ENCODE measurements around the gene EYS. TPM values are rescaled to one million over a fixed set of nuclear protein-coding genes. Genes with fewer than 3 reads are reported as not detected.

The EYS gene
- total and polyA plus RNA-seq, 4 donors: 0.53 to 4.5 (median 2.4) TPM

DNA sequence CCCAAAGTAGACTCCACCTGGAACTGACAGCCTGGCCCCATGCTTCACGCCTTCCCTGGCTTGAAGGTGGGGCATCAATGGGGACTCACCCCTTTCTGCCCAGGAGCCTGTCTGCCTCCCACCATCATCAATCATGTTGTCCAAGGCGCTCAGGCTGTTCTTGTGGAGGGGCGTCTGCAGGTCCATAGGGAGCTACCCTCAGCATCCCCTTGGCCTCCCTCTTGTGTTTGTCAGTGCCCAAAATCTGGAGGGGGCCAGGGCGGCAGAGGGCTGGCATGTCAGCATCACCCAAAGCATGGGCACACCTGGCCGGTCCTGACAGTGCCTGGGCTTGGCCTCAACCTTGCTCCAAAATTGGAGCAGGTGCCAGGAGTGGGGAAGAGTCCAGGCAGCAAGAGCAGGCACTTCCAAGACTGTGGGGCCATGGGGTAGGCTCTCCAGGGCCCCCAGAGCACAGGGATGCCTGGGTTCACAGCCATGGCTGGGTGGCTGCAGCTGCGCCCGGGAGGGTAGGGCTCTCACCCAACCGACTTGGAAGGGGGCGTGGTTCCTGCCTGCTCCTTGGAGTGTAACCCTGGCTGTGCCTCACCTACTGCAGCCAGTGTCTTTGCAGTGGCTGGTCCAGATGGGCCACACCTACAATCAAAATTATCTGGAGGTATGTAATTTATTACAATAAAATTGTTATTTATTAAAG lies 903.4 kb downstream of the EYS start:
- Histone ChIP-seq H3K4me1 (ENCODE audit: control insufficient read depth, insufficient read depth, low read length) (no peaks in the 10 kb centered on the region), H3K9me3 (ENCODE audit: control insufficient read depth, insufficient read depth, low read length) (no peaks in the 10 kb centered on the region), H3K4me3 (ENCODE audit: low read depth, low read length) (no peak overlapping the region), H3K27ac (ENCODE audit: low read depth, low read length) (no peak overlapping the region), H3K36me3 (ENCODE audit: control insufficient read depth, insufficient read depth, low read length) (no peaks in the 10 kb centered on the region), H3K27me3 (ENCODE audit: control insufficient read depth, insufficient read depth, low read length) (no peaks in the 10 kb centered on the region)
- WGBS (ENCODE audit: insufficient coverage): 88% methylated on average over 5 of the region's 9 CpGs
- no peak for DNase-seq (ENCODE audit: low read depth in 4 of 6, low spot score in 6 of 6)

DNA sequence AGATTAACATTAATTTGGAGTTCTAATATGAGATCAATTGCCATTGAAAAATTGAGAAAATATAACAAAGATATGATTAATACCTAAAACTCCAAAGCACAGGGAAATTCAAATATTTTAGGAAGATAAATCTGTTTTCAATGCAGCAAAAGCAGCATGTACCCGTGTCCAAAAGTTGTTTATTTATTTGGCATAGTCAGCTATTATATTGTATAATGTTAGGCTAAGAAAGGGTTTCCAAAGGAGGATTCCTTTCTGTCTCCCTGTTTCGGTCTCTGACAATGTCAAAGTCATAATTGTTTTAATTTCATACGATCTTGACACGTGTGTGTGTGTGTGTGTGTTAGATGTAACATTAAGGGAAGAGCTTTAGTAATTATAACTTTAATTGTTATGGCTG lies 914.5 kb downstream of the EYS start:
- no peaks in the 10 kb centered on the region for H3K4me1 ChIP-seq (ENCODE audit: control insufficient read depth, insufficient read depth, low read length)
- H3K27ac ChIP-seq (ENCODE audit: low read depth, low read length): no peak overlapping the region
- H3K27me3 ChIP-seq (ENCODE audit: control insufficient read depth, insufficient read depth, low read length): no peaks in the 10 kb centered on the region
- no peak overlapping the region for H3K4me3 ChIP-seq (ENCODE audit: low read depth, low read length)
- no peak for DNase-seq (ENCODE audit: low read depth in 4 of 6, low spot score in 6 of 6)
- no peaks in the 10 kb centered on the region for H3K36me3 ChIP-seq (ENCODE audit: control insufficient read depth, insufficient read depth, low read length)
- H3K9me3 ChIP-seq (ENCODE audit: control insufficient read depth, insufficient read depth, low read length): no peaks in the 10 kb centered on the region
- 100% methylated on average over 1 of the region's 4 CpGs for WGBS (ENCODE audit: insufficient coverage)

DNA sequence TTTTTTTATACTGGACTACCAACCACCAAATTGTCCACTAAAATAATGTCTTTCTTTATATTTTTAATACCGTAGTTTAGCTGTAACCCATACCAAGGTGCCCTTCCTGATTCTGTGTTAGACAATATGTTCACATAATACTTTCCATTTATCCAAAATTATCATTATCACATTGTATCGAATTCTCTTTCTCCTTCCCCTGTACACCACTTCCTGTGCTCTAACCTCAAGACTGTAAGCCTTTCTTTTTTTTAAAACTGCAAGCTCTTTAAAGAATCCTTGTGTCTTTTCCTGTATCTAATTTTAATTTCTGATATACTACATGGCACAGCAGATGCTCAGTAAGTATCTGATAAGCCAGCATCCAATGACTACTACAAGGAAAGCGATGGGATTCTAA lies 917.5 kb downstream of the EYS start:
- DNase-seq (ENCODE audit: low read depth in 4 of 6, low spot score in 6 of 6): no peak
- Histone ChIP-seq H3K36me3 (ENCODE audit: control insufficient read depth, insufficient read depth, low read length) (no peaks in the 10 kb centered on the region), H3K9me3 (ENCODE audit: control insufficient read depth, insufficient read depth, low read length) (no peaks in the 10 kb centered on the region), H3K4me3 (ENCODE audit: low read depth, low read length) (no peak overlapping the region), H3K27ac (ENCODE audit: low read depth, low read length) (no peak overlapping the region), H3K27me3 (ENCODE audit: control insufficient read depth, insufficient read depth, low read length) (no peaks in the 10 kb centered on the region), H3K4me1 (ENCODE audit: control insufficient read depth, insufficient read depth, low read length) (no peaks in the 10 kb centered on the region)
- 100% methylated on average over 1 of the region's 3 CpGs for WGBS (ENCODE audit: insufficient coverage)

DNA sequence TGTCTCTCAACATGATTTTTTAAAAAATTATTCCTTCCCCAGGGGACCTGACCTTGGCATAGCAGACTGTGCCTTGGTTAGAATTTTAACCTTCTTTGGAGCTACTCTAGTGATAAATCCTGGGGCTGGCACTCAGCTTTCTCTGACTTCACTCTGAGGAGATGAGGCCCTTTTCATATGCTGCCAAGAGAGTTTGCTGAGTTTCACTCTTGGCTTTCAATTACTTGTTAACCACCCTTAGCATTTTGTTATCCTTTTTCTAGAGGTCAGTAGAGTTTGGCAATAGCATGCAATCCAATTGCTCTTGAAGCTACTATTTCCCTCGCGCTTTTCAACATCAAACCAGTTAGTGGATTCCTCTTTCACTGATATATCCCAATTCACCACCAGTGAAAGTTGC lies 920.3 kb downstream of the EYS start:
- Histone ChIP-seq H3K4me1 (ENCODE audit: control insufficient read depth, insufficient read depth, low read length) (no peaks in the 10 kb centered on the region), H3K4me3 (ENCODE audit: low read depth, low read length) (no peak overlapping the region), H3K27me3 (ENCODE audit: control insufficient read depth, insufficient read depth, low read length) (no peaks in the 10 kb centered on the region), H3K36me3 (ENCODE audit: control insufficient read depth, insufficient read depth, low read length) (no peaks in the 10 kb centered on the region), H3K27ac (ENCODE audit: low read depth, low read length) (no peak overlapping the region), H3K9me3 (ENCODE audit: control insufficient read depth, insufficient read depth, low read length) (no peaks in the 10 kb centered on the region)
- peak; percentile 5 to 73 (median 32) for DNase-seq (ENCODE audit: low read depth in 4 of 6, low spot score in 6 of 6)
- WGBS (ENCODE audit: insufficient coverage): 28% methylated on average over 2 of the region's 2 CpGs

DNA sequence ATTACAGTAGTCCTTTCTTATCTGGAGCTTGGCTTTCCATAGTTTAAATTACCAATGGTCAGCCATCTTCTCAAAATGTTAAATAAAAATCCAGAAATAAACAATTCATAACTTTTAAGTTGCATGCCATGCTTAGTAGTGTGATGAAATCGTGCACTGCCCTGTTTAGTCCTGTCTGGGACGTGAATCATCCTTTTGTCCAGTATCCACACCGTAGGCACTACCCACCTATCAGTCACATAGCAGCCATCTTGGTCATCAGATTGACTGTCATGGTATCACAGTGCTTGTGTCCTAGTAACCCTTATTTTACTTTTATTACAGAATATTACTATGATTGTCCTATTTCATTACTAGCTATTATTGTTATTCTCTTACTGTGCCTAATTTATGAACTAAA lies 924.1 kb downstream of the EYS start:
- no peaks in the 10 kb centered on the region for H3K4me1 ChIP-seq (ENCODE audit: control insufficient read depth, insufficient read depth, low read length)
- H3K36me3 ChIP-seq (ENCODE audit: control insufficient read depth, insufficient read depth, low read length): no peaks in the 10 kb centered on the region
- no peak overlapping the region for H3K4me3 ChIP-seq (ENCODE audit: low read depth, low read length)
- DNase-seq (ENCODE audit: low read depth in 4 of 6, low spot score in 6 of 6): no peak
- no peaks in the 10 kb centered on the region for H3K9me3 ChIP-seq (ENCODE audit: control insufficient read depth, insufficient read depth, low read length)
- no peak overlapping the region for H3K27ac ChIP-seq (ENCODE audit: low read depth, low read length)
- no peaks in the 10 kb centered on the region for H3K27me3 ChIP-seq (ENCODE audit: control insufficient read depth, insufficient read depth, low read length)
- WGBS (ENCODE audit: insufficient coverage): no CpG with 5 or more reads among the region's 3 CpGs

DNA sequence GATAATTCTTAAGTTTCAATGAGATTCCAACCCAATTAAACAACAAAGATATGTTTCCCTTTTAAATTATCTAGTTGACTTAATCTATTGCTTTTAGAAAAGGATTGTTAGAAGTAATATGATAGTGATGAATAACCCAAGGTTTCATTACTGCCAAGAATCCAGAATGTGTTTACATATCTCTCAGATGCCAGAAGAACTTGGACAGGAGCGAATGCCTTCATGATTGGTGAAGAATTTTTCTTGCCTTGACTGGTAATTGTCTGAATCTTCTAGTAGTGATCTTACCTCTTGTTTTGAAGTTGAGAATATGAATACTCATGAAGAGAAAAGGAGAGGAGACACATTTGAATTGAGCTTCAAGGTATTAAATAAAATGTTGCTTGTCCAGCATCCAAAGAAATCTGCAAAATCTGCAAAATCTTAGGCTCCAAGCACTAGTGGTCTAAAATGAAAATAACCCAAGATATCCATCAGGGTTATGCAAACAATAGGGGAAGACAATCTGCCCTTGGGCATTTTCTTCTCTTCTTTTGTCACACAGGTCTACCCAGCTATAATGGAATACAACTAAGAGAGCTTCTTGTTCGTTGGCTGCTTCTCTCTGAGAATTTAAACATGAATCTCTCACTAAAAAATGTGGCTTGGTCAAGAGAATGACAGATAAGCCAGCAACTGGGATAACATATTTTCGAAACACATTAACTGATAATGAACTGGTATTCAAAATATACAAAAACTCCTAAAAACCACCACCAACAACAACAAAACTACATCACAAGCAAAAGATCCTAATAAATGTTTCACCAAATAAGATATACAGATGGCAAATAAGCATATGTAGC lies 928.9 kb downstream of the EYS start:
- H3K27ac ChIP-seq (ENCODE audit: low read depth, low read length): no peak overlapping the region
- DNase-seq (ENCODE audit: low read depth in 4 of 6, low spot score in 6 of 6): no peak
- no peaks in the 10 kb centered on the region for H3K36me3 ChIP-seq (ENCODE audit: control insufficient read depth, insufficient read depth, low read length)
- H3K4me1 ChIP-seq (ENCODE audit: control insufficient read depth, insufficient read depth, low read length): no peaks in the 10 kb centered on the region
- H3K4me3 ChIP-seq (ENCODE audit: low read depth, low read length): no peak overlapping the region
- H3K27me3 ChIP-seq (ENCODE audit: control insufficient read depth, insufficient read depth, low read length): no peaks in the 10 kb centered on the region
- 86% methylated on average over 1 of the region's 3 CpGs for WGBS (ENCODE audit: insufficient coverage)
- no peaks in the 10 kb centered on the region for H3K9me3 ChIP-seq (ENCODE audit: control insufficient read depth, insufficient read depth, low read length)

DNA sequence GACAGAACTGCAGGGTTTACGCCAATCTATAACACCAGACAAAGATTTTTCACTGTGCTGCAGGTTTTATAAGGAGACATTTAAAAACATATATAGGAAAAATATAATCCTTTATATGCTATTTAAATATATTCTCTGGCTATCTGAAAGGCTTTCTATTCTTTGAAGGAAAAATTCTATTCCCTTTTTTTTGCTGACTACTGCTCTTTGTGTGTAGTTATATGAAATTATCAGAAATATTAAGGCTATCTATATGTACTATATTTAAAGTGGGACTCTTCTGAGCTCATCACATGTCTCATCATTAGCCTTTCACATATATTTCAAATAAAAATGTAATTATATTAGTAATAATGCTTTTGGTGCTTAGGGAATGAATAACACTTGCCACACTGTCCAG lies 930.7 kb downstream of the EYS start:
- Histone ChIP-seq H3K27ac (ENCODE audit: low read depth, low read length) (no peak overlapping the region), H3K4me1 (ENCODE audit: control insufficient read depth, insufficient read depth, low read length) (no peaks in the 10 kb centered on the region), H3K9me3 (ENCODE audit: control insufficient read depth, insufficient read depth, low read length) (peaks cover 2% of the 10 kb centered on the region), H3K27me3 (ENCODE audit: control insufficient read depth, insufficient read depth, low read length) (no peaks in the 10 kb centered on the region), H3K36me3 (ENCODE audit: control insufficient read depth, insufficient read depth, low read length) (no peaks in the 10 kb centered on the region), H3K4me3 (ENCODE audit: low read depth, low read length) (no peak overlapping the region)
- no peak for DNase-seq (ENCODE audit: low read depth in 4 of 6, low spot score in 6 of 6)
- WGBS (ENCODE audit: insufficient coverage): no CpG with 5 or more reads among the region's 1 CpG

DNA sequence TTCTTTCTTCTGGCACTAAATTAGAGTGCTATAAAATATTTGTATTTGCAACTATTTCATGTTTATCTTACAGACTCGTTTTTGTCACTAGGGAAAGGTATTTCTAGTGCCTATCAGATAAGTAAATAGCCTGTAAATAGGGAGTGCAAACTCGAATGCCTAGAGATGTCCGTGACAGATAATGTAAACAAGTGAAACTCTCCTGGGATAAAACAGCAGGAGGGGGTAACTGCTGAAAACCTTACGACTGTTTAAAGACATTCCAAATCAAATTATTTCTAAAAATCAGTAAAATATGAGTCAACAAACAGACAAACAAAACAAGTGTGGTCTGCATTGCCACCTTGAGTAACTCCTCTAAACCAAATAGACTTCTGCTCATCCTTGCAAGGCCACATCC lies 932.1 kb downstream of the EYS start:
- DNase-seq (ENCODE audit: low read depth in 4 of 6, low spot score in 6 of 6): no peak
- H3K4me1 ChIP-seq (ENCODE audit: control insufficient read depth, insufficient read depth, low read length): no peaks in the 10 kb centered on the region
- WGBS (ENCODE audit: insufficient coverage): no CpG with 5 or more reads among the region's 4 CpGs
- no peak overlapping the region for H3K27ac ChIP-seq (ENCODE audit: low read depth, low read length)
- no peaks in the 10 kb centered on the region for H3K27me3 ChIP-seq (ENCODE audit: control insufficient read depth, insufficient read depth, low read length)
- peaks cover 2% of the 10 kb centered on the region for H3K9me3 ChIP-seq (ENCODE audit: control insufficient read depth, insufficient read depth, low read length)
- H3K36me3 ChIP-seq (ENCODE audit: control insufficient read depth, insufficient read depth, low read length): no peaks in the 10 kb centered on the region
- no peak overlapping the region for H3K4me3 ChIP-seq (ENCODE audit: low read depth, low read length)

DNA sequence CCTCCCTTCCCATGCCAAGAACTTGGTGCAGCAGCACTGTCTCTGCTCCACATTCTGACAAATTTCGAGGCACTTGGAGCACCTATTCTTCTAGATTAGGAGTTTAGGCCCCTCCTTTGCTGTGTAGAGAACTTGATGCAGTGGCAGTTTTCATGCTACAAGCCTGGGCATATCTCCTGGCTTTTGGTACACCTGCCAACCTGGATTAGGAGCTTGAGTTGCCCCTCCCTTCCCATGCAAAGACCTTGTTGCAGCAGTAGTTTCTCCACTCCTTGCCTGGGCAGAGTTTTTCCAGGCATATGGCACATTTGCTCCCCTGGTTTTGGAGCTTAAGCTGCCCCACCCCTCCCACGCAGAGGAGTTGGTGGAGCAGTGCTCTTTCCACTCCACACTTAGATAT lies 956.1 kb downstream of the EYS start:
- WGBS (ENCODE audit: insufficient coverage): 90% methylated on average over 2 of the region's 2 CpGs
- DNase-seq (ENCODE audit: low read depth in 4 of 6, low spot score in 6 of 6): no peak
- no peaks in the 10 kb centered on the region for H3K4me1 ChIP-seq (ENCODE audit: control insufficient read depth, insufficient read depth, low read length)
- no peak overlapping the region for H3K4me3 ChIP-seq (ENCODE audit: low read depth, low read length)
- no peaks in the 10 kb centered on the region for H3K27me3 ChIP-seq (ENCODE audit: control insufficient read depth, insufficient read depth, low read length)
- no peaks in the 10 kb centered on the region for H3K36me3 ChIP-seq (ENCODE audit: control insufficient read depth, insufficient read depth, low read length)
- no peaks in the 10 kb centered on the region for H3K9me3 ChIP-seq (ENCODE audit: control insufficient read depth, insufficient read depth, low read length)
- H3K27ac ChIP-seq (ENCODE audit: low read depth, low read length): no peak overlapping the region

DNA sequence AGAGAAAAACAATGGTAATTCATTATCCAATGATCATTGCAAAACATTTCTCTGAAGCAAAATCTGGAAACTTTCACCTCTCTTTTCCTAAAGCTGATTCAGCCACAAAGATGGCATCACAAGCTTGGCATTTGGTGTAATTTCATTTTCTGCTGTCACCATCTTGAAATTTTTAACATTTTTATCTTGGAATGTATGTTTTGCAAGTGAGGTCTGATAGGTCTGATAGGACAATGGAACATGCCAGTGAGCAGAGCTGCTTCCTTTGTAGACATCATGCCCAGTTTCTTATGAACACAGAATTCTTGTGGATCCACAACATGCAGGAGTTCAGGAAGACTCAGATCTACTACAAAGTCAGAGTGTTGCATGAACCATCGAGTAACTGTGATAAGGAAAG lies 969.6 kb downstream of the EYS start:
- Histone ChIP-seq H3K27me3 (ENCODE audit: control insufficient read depth, insufficient read depth, low read length) (no peaks in the 10 kb centered on the region), H3K36me3 (ENCODE audit: control insufficient read depth, insufficient read depth, low read length) (no peaks in the 10 kb centered on the region), H3K4me1 (ENCODE audit: control insufficient read depth, insufficient read depth, low read length) (no peaks in the 10 kb centered on the region), H3K4me3 (ENCODE audit: low read depth, low read length) (no peak overlapping the region), H3K27ac (ENCODE audit: low read depth, low read length) (no peak overlapping the region), H3K9me3 (ENCODE audit: control insufficient read depth, insufficient read depth, low read length) (no peaks in the 10 kb centered on the region)
- DNase-seq (ENCODE audit: low read depth in 4 of 6, low spot score in 6 of 6): no peak
- 83% methylated on average over 1 of the region's 1 CpG for WGBS (ENCODE audit: insufficient coverage)

All from spinal cord (tissue), 10 donors.